HG02973 (cell line): ENCODE results near the gene HOXB3.

Source experiments
- ATAC-seq: cut with Tn5 transposase; IDR thresholded peaks from one replicate; pipeline ENCODE4 v1.9.1; 2021; ENCODE audit warnings: moderate library complexity; ENCODE audit not compliant: unreplicated experiment

Gene HOXB3

DNA sequence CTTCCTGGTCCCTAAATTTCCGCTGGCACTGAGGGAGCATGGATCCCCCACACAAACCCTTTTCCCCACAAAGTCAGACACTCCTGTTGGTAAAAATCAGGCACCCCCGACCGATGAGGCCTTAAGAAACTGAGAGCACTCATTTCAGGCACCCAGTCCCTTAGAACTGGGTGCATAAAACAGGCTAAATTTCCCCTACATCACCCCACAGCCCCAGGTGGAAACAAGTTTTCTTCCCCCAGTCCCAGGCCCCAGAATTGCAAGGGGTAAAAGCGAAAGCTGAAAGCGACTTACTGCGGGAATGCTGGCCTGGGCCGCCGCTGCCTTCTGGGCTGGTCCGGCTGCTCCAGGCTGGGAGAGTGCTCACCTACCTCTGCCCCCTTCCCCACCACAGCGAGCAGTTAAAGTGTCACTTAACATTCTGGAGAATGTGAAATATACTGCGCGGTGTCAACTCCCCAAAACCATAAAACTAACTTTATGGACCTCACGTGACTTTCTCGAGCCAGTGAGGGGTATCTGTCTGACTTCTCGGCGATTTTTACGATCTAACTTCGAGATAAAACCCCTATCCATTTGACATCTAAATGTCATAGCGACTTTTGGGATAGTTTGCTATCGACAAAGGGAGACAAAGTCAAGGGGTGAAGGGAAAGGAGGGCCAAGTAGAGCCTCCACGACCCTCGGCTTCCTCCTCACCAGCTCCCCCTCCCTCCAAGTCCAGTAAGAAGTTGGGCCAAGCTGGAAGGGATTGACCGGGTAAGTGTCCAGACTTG is at the start of gene HOXB3:
Gene HOXB3, minus strand, starts transcription at position 411 of the 776 bp plus-strand sequence. CDS start 37,767 bp downstream, outside the sequence.
- ATAC-seq = no peak

DNA sequence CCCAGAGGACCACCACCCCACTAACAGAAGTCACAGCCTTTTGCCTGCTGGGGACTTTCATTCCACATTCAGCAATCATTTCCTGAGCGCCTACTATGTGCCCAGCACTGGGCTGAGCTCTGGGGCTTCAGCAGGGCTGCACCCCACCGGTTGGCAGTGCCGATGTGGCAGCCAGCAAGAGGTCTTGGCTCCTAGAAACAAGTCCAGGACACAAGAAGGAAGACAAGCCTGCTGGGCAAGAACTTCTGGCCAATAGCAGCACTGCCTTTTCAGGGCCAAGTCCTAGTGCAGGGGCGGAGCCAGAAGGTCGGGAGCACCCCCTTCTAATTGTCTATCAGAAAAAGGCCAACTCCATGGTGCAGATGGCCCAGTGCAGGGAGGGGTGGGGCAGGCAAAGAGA is 49.1 kb upstream of the HOXB3 start:
- ATAC-seq = no peak

DNA sequence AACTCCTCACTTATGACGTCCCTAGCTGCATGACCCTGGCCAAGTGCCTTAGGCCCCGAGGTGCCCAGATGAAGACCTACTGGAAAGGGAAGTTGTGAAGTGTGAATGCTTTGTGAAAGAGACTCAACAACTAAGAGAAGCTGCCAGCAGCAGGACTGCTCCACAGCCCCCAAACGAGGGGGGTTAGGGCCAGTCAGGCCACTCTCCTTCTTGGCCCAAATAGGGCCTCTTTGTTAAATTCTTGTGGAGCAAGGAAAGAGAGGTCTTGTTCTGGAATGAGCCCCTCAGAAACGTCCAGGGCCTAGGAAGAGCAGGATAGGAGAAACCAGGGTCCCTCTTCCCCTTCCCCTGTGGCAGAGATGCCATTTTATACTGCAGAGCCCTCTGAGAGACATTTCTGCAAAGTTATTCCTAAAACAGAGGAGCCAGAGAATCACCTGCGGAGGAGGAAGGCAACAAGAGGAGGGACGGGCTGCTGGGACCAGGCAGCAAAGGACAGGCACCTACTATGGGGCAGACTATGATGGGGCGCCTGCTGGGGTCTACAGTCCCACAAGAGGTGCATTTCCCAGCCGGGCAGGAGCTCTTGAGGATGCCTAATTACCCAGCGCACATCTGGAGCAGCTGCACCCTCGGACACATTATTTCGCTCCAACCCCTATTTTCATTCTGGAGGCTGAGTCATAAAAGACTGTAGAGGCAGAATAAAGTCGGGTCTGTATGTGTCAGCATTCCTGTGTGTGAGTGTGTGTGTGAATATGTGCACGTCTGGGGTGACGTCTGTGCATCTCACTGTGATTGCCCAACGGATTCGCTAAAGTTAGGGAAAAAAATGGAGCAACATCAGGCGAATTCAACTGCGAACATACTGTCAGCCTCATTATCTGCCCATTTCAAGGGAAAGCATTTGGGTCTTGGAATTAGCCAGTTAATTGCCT is 47.6 kb upstream of the HOXB3 start:
- no peak for ATAC-seq

DNA sequence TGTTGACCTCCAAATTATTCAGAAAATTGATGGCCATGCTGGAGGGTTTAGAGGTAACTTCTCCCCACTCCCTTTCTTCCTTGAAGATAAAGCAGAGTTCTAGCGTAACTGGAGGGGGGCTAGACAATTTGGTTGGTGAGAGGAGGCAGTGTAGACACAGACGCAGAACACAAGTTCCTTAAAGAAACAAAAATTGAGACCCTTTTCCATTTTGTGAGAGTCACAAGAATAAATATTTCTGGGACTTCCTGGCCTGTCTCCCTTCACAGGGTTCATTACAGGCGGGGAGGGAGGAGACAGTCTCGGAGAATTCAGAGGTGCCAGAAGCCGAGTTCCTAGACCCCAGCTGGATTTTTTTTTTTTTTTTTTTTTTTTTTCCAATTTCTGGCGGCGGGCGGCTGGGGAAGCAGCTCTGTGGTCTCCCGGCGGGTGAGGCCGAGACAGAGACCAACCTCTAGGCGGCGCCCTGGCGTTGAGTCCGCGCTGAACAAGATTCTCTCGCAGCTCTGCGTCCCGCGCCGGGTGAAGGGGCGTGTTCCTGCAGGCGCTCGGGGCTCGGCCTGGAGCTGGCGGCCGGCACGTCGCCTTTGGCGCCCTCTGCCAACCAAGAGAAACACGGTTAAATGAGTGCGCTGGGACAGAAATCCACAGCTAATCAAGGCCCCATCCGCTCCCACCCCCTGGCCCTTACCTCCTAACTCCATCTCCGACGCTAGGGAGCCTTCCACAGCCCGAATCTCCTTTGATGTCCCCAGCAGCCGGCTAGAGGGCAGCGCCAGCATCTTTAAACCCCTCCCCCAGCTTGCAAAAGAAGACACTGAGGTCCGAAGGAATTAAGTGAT is 46.4 kb upstream of the HOXB3 start:
- ATAC-seq = no peak

DNA sequence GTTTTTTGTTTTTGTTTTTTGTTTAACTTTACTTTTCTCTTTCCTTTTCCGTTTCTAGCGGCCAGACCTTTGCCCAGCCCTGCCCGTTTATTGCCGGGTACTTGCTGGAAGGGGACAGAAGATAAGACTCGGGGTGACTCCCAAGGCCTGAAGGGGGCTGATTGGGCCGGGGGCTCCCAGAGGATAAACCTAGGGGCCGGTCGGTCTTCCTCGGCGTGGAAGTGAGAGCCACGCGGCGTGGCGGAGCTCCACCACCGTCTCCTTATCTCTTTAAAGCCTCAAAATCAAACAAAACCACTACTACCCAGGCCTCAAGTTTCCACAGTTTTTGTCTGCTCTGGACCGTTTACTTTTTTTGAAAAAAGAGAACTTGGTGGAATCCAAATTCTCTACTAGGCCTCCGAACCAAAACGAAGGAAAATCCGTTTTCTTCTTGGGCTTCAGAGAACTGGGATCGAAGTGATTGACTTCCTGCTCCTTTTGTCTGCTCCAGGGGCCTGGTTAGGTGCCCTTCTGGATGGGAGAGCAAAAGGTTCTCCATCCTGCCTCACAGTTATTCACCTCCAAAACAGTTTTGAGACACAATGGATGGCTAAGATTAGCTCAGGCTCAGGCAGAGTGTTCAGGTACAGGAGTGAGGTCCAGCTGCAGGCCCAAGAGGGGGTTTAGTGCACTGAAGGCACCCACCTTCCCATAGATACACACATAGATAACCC is 44.6 kb upstream of the HOXB3 start:
- ATAC-seq = no peak

DNA sequence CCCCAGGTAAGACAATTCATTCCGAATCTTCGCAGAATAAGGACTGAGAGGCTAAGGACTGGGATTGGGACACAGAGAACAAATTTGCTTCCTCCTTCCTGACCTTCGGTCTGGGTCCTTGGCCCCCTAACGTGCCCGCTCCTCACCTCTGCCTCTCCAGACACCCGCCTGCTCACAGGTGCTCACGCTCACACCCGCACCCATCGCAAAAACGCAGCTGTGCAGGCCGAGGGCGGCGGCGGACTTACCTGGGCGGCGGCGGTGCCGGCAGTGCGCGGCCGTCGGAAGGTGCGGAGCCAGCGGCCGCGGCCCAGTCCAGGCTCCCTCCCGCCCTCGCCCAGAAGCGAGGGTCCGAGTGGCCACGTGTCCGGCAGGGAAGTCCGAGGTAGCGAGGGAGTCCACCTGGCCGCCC is 43.2 kb upstream of the HOXB3 start:
- no peak for ATAC-seq

DNA sequence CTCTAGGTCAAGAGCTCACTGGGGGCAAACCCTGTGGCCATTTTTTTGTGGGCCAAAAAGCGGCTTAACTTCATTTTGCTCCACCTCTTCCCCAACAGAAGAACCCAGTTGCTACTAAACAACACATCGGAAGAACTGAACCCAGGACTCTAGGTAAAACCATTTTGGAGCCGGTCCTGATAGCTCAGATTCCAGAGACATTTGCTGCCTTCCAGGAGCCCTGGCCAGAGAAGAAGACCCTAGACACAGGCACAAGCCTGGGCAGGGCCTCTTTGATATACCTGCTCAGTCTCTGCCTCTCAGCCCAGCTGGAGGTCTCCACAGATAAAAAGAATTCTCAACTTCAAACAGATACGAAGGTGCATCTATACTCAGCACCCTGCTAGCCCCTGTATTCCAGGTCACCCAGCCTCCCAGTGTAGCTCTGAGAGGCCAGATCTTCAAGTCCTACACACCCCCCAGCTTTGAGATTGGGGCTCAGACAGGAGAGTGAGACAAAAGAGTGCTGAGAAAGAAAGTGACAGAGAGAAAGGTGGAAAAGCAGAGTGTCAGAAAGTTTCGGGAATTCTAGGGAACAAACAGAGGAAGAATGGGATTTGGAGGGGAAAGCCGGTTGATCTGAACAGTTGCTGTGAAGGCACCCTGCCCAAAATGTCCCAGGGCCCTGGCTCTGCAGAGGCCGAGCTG is 42.7 kb upstream of the HOXB3 start:
- no peak for ATAC-seq

DNA sequence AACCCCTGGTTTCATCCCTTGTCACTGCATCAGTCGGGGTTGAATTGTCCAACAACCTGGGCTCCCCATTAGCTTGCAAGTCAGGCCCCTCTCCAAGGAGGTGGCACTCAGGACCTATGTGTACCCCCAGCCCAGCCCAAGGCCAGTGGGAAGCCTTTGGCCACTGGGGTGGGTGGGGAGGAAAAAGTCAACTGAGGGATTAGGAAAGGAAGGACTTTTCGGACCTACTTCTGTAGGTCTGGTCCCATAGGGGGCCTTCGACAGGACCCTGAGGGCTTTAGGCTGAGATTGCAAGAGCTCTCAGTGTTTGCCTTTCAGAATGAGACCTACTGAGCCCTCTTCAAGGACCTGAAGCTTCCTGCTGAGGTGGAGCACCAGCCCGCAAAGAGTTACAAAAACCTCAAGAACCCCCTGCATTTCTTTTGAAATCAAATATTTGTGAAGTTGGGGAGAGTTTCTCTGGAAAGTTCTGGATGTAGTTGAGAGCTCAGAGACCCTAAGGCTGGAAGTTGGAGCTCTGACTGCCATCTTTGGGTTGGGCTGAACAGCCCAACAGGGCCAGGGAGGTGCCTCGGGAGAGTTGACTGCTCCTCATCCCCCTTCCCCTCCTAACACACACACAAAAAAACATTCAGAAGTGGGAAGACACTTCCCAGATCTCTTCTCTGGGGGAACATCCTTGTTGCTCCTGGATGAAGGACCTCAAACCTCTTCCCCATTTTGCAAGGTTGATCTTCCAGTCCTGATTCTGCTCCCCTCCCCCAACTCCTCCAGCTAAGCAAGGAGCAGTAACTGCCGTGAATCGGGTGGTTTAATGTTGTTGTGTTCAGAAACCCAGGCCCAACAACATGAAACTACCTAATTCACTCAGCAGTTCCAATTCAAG is 41.9 kb upstream of the HOXB3 start:
- no peak for ATAC-seq

DNA sequence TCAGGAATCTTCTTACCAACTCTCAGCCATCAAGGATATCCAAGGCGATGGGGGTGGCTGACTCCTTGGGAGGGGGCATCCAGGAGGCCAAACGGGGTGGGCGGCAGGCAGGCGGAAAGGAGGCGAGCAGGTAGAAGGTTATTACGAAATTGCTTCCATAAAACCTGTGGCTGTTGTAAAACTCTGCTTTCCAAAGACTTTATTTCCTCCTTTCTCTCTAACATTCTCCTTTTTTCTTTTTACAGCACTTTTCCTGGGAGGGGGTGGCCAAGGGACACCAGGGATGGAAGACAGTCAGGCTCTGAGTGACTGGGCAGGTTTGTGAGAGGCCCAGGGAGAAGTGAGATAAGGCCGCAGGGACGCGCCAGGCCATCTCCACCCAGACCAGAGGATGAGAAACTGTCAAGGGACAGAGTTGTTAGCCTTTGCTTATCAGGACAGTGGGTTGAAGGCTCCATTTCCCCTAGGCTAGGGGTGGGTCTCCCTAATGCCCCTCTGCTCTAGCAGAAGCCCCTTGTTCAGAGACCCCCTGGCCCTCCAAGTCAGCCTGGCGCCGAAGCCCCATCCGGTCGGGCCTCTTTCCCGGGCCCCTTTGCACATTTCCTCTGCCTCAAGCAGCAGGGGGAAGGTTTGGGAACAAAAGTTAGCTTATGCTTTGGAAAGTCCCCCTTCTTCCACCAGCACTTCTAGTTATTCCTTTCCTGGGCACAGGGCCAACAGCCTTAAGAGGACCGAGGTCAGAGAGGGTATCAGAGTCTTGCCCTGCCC is 41.1 kb upstream of the HOXB3 start:
- no peak for ATAC-seq

DNA sequence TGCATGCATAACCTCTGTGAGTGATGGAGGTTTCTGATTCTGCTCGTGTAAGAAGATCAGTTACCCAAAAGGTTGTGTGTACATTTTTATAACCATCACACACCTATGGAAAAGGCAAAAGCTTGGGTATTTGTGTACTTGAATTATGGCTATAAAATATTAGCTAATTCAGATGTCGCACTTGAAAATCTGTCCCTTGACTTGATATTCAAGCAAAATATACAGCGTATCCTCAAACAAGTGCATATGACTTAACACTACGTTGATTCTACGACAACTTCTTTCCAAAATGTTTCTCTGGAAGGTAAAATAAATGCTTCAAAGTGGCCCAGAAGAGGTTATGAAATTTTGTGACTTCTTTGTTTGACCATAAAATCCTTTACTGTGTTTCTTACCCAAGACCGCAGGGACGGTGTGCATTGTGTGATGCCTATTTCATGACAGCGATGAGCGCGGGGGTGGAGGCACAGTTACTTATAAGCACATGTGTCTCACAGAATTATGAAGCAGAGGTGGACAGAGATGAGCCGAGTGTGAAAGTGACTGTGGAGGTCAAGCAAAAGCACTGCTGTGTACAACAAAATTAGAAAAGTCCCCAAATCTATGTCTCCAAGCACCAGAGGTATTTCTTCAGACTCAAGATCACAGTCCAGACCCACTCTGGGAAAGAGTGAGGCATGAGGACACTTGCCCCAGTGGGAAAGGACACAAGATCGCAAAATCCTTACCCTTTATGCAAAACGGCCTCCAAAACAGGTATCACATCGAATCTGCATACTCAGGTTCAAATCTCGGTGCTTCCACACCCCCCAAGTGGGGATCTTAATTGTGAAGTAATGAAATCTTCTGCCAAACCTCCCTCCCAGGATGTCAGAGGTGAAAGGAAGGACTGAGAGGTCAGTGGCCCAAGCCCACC is 40.2 kb upstream of the HOXB3 start:
- no peak for ATAC-seq

DNA sequence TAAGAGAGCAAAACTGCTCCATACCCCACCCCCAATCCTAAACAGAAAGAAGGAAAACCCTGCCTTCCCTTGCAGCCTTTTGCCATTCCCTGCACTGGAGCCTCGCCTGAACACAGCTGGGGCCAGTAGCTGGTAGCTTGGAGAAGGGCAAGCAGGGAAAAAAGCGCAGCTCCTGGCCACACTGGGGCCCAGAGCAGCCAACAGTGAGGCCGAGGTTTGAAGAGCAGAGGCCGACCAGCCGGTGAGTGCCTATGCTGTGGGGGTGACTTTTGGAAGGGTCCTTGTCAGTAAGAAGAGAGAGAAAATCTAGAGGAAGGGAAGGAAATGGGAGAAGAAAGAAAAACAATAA is 39.3 kb upstream of the HOXB3 start:
- ATAC-seq = no peak

DNA sequence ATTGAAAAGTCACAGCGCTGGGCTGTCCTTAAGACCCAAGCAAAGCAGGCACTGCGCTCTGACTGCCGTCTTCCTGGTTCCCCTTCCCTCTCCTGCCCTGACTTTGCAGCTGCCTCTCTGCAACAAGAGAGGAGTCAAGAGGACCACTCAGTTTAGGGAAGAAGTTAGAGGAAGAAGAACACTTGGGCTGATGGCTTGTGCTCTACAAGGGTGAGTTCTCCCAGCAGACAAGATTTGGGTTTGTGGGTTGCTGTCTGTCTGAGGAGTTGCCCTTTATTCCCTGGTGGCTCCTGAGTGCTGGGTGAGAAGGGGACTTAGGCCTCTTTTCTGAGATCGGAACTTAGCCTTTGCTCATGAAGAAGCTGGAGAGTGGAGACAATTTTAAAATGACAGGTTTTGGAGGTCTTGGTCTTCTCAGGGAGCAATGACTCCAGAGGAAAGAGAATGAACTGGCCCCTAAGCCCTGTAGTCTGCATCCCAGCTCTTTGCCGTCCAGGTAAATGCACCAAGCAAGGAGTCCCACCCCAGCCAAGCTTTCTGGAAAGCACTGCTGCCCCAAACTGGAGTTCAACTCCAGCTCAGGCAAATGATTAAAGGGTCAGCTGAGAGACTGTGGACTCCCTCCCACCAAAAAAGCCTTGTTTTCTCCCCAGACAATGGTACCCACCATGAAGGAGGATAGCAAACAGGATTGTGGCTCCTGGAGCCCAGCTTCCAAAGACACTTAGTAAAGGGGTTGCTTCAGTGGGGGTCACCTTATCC is 38.8 kb upstream of the HOXB3 start:
- ATAC-seq = no peak

DNA sequence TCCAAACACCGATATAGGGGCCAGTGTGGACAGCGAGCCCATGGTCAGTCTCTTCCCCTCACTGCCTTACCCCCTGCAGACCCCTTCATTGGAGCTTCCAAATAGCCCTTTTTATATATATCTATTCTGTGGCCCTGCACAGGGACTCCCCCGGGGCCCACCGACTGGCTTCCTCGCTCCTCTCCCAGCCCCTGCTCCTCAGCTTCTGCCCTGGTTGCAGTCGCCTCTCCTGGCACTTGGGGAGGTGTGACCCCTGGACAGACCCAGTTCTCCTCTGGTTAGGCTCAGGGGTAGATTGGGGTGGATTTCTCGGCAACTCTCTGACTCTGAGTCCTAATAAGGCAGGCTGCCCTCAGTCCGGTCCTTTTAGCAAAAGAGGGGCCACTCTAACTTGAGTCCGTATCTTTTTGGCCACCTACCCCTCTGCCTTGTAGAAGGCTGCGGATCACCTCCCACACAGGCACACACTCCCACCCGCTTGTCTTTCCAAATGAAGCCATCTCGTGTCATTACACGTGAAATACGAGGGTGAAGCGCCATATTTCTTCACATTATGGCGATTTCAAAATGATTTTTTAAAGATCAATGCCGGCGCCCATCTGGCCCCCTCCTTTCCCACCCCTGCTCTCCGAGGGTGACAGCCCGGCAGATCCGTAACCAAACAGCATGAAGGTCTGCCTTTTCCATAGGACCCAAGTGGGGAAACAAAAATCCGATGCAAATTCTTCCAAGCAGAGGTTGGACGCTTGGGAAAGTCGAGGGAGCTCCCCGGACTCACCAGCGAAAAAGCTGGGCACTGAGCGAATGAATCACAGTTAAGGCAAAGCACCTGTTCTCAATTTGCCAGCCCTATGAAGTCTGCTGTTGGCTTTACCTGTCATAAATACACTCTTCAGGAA is 37.8 kb upstream of the HOXB3 start:
- no peak for ATAC-seq

DNA sequence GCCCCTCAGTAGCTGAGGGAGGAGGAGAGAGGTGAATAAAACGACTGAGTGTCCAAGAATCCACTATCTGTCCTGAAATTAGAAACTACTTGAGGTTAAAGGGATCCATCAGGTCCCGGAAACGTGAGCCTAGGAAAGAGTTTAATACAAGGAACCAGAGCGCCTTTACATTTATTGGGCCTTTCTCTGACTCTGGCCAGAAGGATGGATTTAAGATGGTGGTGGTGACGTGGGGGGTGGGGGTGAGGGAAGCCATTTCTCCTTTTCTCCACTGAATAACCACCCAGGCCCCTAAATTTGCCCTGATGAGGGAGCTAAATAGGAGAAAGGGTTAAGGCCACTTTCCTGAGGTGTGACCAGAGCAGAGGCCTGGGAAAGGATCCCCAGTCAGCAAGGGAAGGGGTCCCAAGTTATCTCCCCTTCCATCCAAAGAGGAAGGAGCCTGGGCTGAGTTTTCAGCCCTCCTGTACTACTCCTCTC is 37.1 kb upstream of the HOXB3 start:
- no peak for ATAC-seq
